Sigmoid colon (tissue), 4 donors: ENCODE data around the gene EGR4.

Source experiments
- CTCF ChIP-seq, 4 experiments: fragments of 450-650 bp in 3 of 4; fragments of 200-600 bp in 1 of 4; IDR thresholded peaks; one replicate each; pipeline ENCODE4 v1.5.1; 2016 to 2019; ENCODE audit warnings: antibody characterized with exemption in 4 of 4, mild to moderate bottlenecking in 3 of 4, moderate library complexity in 2 of 4
- EP300 ChIP-seq, 4 donors: sonication (generic); formaldehyde crosslinking; IDR thresholded peaks; one replicate each; pipeline ENCODE4 v1.6.1; 2017; ENCODE audit warnings: antibody characterized with exemption in 4 of 4
- POLR2A ChIP-seq, 2 donors: fragments of 450-650 bp; IDR thresholded peaks; one replicate each; pipeline ENCODE4 v1.6.1; 2016; ENCODE audit warnings: antibody characterized with exemption in 2 of 2, mild to moderate bottlenecking in 2 of 2, moderate library complexity in 2 of 2
- POLR2AphosphoS5 ChIP-seq, 4 donors: sonication (generic); formaldehyde crosslinking; IDR thresholded peaks; one replicate each; pipeline ENCODE4 v1.6.1; 2017; ENCODE audit warnings: antibody characterized with exemption in 4 of 4

- no peak for TF ChIP-seq CTCF (IDR thresholded peaks at IDR 0.05)
- TF ChIP-seq POLR2A (IDR thresholded peaks at IDR 0.05) = no peak
- TF ChIP-seq POLR2AphosphoS5 (IDR thresholded peaks at IDR 0.05) = no peak
- no peak for TF ChIP-seq EP300 (IDR thresholded peaks at IDR 0.05)
These were observed 36.8 kb downstream of the EGR4 start for GRCh38 chr2:73256618-73256922.
